HCT116 (cell line): ENCODE data around the gene KAT6B. TPM values are rescaled to one million over a fixed set of nuclear protein-coding genes. Genes with fewer than 3 reads are reported as not detected.

ENCODE experiments used
- ATAC-seq: fragments of 200-7000 bp; cut with Tn5 transposase; 2 replicates; pipeline ENCODE4 v1.9.1; 2020; ENCODE audit warnings: mild to moderate bottlenecking, moderate library complexity
- BruUV-seq: library from RNA; stranded (reverse); fragments of 400-500 nt; replicated peaks from 2 replicates; lab custom pipeline; 2021; lab: Mats Ljungman, UMichigan
- CTCF ChIA-PET: fragments of 300-600 bp; sonication (Branson Sonifier 250); formaldehyde crosslinking; loops from one replicate; lab custom pipeline; 2021; ENCODE audit warnings: antibody characterized with exemption; lab: Charles Lee
- POLR2A ChIA-PET: fragments of 300-600, 350-600 bp; sonication (Branson Sonifier 250); formaldehyde crosslinking; loops from one replicate; lab custom pipeline; 2021; ENCODE audit warnings: antibody characterized with exemption; lab: Charles Lee
- RAD21 ChIA-PET, 2 experiments: fragments of 300-600 bp; sonication (Branson Sonifier 250); formaldehyde crosslinking; loops; one replicate each; lab custom pipeline; 2023; ENCODE audit warnings: low total read pairs in 2 of 2; ENCODE audit not compliant: uncharacterized antibody in 2 of 2, unreplicated experiment in 2 of 2, low non-redundant PET in 1 of 2; lab: Charles Lee
- DNase-seq: peaks from one replicate; pipeline ENCODE4 v3.0.0-alpha.2; 2010; ENCODE audit warnings: low read depth, low spot score
- H2AFZ ChIP-seq: fragments of 200-600 bp; shearing (Covaris generic), sonication (generic); 2 replicates; pipeline ENCODE4 v1.6.1; 2017; ENCODE audit warnings: low read depth, mixed run types, mixed read lengths, antibody characterized with exemption, low read length; ENCODE audit not compliant: poor library complexity, severe bottlenecking
- H3K27ac ChIP-seq: 2 replicates; pipeline ENCODE4 v1.5.1; 2012; ENCODE audit warnings: low read depth, low read length
- H3K27me3 ChIP-seq: fragments of 200-600 bp; sonication (generic); 2 replicates; pipeline ENCODE4 v1.6.1; 2016; ENCODE audit warnings: mixed run types, low read length, mixed read lengths; ENCODE audit not compliant: insufficient read depth
- H3K36me3 ChIP-seq, 2 experiments: fragments of 200-500 bp in 1 of 2; fragments of 200-600 bp in 1 of 2; sonication (Bioruptor generic) in 1 of 2; sonication (generic) in 1 of 2; 2 replicates each; pipeline versions ENCODE4 v1.5.1 to v1.6.1; 2014 to 2016; ENCODE audit warnings: low read length in 2 of 2, inconsistent platforms in 1 of 2, mixed read lengths in 1 of 2, mixed run types in 1 of 2; ENCODE audit not compliant: insufficient read depth in 2 of 2, control insufficient read depth in 1 of 2
- H3K4me1 ChIP-seq, 2 experiments: fragments of 200-600 bp in 1 of 2; sonication (generic) in 1 of 2; 2 replicates each; pipeline versions ENCODE4 v1.5.1 to v1.6.1; 2012 to 2017; ENCODE audit warnings: low read length in 2 of 2, inconsistent platforms in 1 of 2, mild to moderate bottlenecking in 1 of 2, mixed read lengths in 1 of 2, mixed run types in 1 of 2, moderate library complexity in 1 of 2; ENCODE audit not compliant: insufficient read depth in 2 of 2, control insufficient read depth in 1 of 2
- H3K4me2 ChIP-seq: fragments of 200-600 bp; sonication (generic); 2 replicates; pipeline ENCODE4 v1.6.1; 2017; ENCODE audit warnings: mixed run types, low read length, mixed read lengths
- H3K4me3 ChIP-seq, 2 experiments: fragments of 200-600 bp in 1 of 2; sonication (generic) in 1 of 2; replicated peaks in 1 of 2; 2 replicates each; pipeline ENCODE4 v1.5.1; 2011 to 2016; ENCODE audit warnings: low read length in 2 of 2, control low read depth in 1 of 2, low read depth in 1 of 2, mild to moderate bottlenecking in 1 of 2, mixed read lengths in 1 of 2, mixed run types in 1 of 2
- H3K79me2 ChIP-seq: fragments of 200-600 bp; sonication (generic); 2 replicates; pipeline ENCODE4 v1.6.1; 2017; ENCODE audit warnings: mild to moderate bottlenecking, mixed run types, low read length, moderate library complexity, mixed read lengths; ENCODE audit not compliant: insufficient read depth
- H3K9ac ChIP-seq: fragments of 200-600 bp; sonication (generic); 2 replicates; pipeline ENCODE4 v1.6.1; 2016; ENCODE audit warnings: low read length, mixed read lengths
- H3K9me2 ChIP-seq: fragments of 200-600 bp; sonication (generic), shearing (Covaris generic); 2 replicates; pipeline ENCODE4 v1.6.1; 2017; ENCODE audit warnings: mixed run types, mild to moderate bottlenecking, moderate library complexity; ENCODE audit not compliant: insufficient read depth
- H3K9me3 ChIP-seq, 2 experiments: fragments of 200-500 bp in 1 of 2; fragments of 200-600 bp in 1 of 2; sonication (Bioruptor generic) in 1 of 2; sonication (generic) in 1 of 2; 2 replicates each; pipeline ENCODE4 v1.6.1; 2014 to 2017; ENCODE audit warnings: low read length in 2 of 2, mixed read lengths in 2 of 2, inconsistent platforms in 1 of 2, low read depth in 1 of 2, mild to moderate bottlenecking in 1 of 2, mixed run types in 1 of 2, moderate library complexity in 1 of 2; ENCODE audit not compliant: control insufficient read depth in 1 of 2, insufficient read depth in 1 of 2
- H4K20me1 ChIP-seq: fragments of 200-600 bp; sonication (generic), shearing (Covaris generic); 2 replicates; pipeline ENCODE4 v1.6.1; 2017; ENCODE audit warnings: mixed run types, mild to moderate bottlenecking, moderate library complexity; ENCODE audit not compliant: insufficient read depth
- CBX3 ChIP-seq: IDR thresholded peaks from 2 replicates; pipeline ENCODE4 v1.6.1; 2012; ENCODE audit warnings: low read depth
- CEBPB ChIP-seq: IDR thresholded peaks from 2 replicates; pipeline ENCODE4 v1.6.1; 2012; ENCODE audit warnings: low read depth
- EGR1 ChIP-seq: IDR thresholded peaks from 2 replicates; pipeline ENCODE4 v1.6.1; 2012; ENCODE audit warnings: low read depth
- EZH2 ChIP-seq: fragments of 200-600 bp; sonication (generic); IDR thresholded peaks from 2 replicates; pipeline ENCODE4 v1.6.1; 2017; ENCODE audit warnings: antibody characterized with exemption, mixed run types
- EZH2phosphoT487 ChIP-seq: fragments of 200-600 bp; IDR thresholded peaks from 2 replicates; pipeline ENCODE4 v1.6.1; 2018; ENCODE audit warnings: antibody characterized with exemption, borderline replicate concordance
- JUND ChIP-seq: IDR thresholded peaks from 2 replicates; pipeline ENCODE4 v1.6.1; 2012
- POLR2A ChIP-seq: IDR thresholded peaks from 2 replicates; pipeline ENCODE4 v1.7.0; 2011; ENCODE audit warnings: borderline replicate concordance; ENCODE audit not compliant: insufficient read depth, insufficient read length; ENCODE audit errors: extremely low read depth
- YY1 ChIP-seq: IDR thresholded peaks from 2 replicates; pipeline ENCODE4 v1.6.1; 2011; ENCODE audit warnings: low read length, low read depth, moderate library complexity, mild to moderate bottlenecking; ENCODE audit not compliant: insufficient replicate concordance; ENCODE audit errors: extremely low read depth
- ZFX ChIP-seq: fragments of 450-650 bp; IDR thresholded peaks from 2 replicates; pipeline ENCODE4 v1.6.1; 2017
- intact Hi-C: fragments of 100-400 bp; cut with micrococcal nuclease; formaldehyde crosslinking; loops from 2 replicates; pipeline ENCODE4 v1.10.0; 2022
- total RNA-seq: library from RNA; stranded (reverse); gene quantifications from one replicate; pipeline ENCODE4 v1.2.1, GENCODE V29; 2021; ENCODE audit not compliant: unreplicated experiment
- TF ChIP-seq, protein P1 (sequence below): IDR thresholded peaks from 2 replicates; pipeline ENCODE4 v1.6.1; 2012
- TF ChIP-seq, protein P2 (sequence below): IDR thresholded peaks from 2 replicates; pipeline ENCODE4 v1.6.1; 2012; ENCODE audit warnings: low read depth
- TF ChIP-seq, protein P3 (sequence below): IDR thresholded peaks from 2 replicates; pipeline ENCODE4 v1.6.1; 2011; ENCODE audit warnings: mild to moderate bottlenecking, low read length, moderate library complexity; ENCODE audit not compliant: insufficient replicate concordance; ENCODE audit errors: extremely low read depth
- TF ChIP-seq, protein P4 (sequence below), 3 experiments: fragments of 200-600 bp in 1 of 3; sonication (generic) in 1 of 3; IDR thresholded peaks in 2 of 3; conservative IDR thresholded peaks in 1 of 3; 2 replicates each; pipeline ENCODE4 v1.5.1; 2012 to 2017; ENCODE audit warnings: low read depth in 2 of 3, low read length in 2 of 3, antibody characterized with exemption in 1 of 3, borderline replicate concordance in 1 of 3, control low read depth in 1 of 3, mild to moderate bottlenecking in 1 of 3, mixed read lengths in 1 of 3, mixed run types in 1 of 3, moderate library complexity in 1 of 3; ENCODE audit not compliant: insufficient read depth in 1 of 3

Gene KAT6B
- total RNA-seq, 1 experiment from 2014 or later, result 17.8 TPM

DNA sequence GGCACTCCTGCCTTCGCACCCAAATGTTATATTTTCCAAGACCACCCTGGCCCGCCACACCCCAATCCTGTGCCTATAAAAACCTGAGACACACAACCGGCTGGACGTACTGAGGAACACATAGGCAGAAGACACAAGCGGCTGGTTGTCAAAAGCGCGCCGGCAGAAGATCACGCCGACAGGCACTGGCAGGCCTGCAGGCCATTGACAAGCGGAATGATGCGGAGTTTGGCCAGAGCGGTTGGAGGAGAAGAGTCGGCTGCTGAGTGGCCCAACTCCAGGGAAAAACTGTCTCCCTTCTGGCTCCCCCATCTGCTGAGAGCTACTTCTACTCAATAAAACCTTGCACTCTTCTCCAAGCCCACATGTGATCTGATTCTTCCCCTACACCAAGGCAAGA is 245.4 kb downstream of the KAT6B start:
- Histone ChIP-seq H3K9me2 (no peaks in the 10 kb centered on the region), H3K9me3 (no peaks in the 10 kb centered on the region), H4K20me1 (no peaks in the 10 kb centered on the region), H3K4me1 (no peaks in the 10 kb centered on the region), H3K27me3 (no peaks in the 10 kb centered on the region), H3K36me3 (no peaks in the 10 kb centered on the region), H3K79me2 (no peaks in the 10 kb centered on the region), H3K9ac (no peak overlapping the region), H3K4me3 (no peak overlapping the region), H2AFZ (no peak overlapping the region), H3K4me2 (no peak overlapping the region), H3K27ac (no peak overlapping the region)
- ChIA-PET CTCF (no interaction called here), RAD21 (no interaction called here), POLR2A (no interaction called here)
- BruUV-seq, result no TSS peak
- intact Hi-C loops, result no loop called here
- ATAC-seq, result no peak
- TF ChIP-seq CEBPB (no peak), JUND (no peak), ZFX (no peak), EGR1 (no peak), EZH2 (no peak), EZH2phosphoT487 (no peak), CBX3 (no peak), YY1 (no peak), POLR2A (no peak)
- TF ChIP-seq, protein P1, sequence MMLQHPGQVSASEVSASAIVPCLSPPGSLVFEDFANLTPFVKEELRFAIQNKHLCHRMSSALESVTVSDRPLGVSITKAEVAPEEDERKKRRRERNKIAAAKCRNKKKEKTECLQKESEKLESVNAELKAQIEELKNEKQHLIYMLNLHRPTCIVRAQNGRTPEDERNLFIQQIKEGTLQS, result no peak
- TF ChIP-seq, protein P2, sequence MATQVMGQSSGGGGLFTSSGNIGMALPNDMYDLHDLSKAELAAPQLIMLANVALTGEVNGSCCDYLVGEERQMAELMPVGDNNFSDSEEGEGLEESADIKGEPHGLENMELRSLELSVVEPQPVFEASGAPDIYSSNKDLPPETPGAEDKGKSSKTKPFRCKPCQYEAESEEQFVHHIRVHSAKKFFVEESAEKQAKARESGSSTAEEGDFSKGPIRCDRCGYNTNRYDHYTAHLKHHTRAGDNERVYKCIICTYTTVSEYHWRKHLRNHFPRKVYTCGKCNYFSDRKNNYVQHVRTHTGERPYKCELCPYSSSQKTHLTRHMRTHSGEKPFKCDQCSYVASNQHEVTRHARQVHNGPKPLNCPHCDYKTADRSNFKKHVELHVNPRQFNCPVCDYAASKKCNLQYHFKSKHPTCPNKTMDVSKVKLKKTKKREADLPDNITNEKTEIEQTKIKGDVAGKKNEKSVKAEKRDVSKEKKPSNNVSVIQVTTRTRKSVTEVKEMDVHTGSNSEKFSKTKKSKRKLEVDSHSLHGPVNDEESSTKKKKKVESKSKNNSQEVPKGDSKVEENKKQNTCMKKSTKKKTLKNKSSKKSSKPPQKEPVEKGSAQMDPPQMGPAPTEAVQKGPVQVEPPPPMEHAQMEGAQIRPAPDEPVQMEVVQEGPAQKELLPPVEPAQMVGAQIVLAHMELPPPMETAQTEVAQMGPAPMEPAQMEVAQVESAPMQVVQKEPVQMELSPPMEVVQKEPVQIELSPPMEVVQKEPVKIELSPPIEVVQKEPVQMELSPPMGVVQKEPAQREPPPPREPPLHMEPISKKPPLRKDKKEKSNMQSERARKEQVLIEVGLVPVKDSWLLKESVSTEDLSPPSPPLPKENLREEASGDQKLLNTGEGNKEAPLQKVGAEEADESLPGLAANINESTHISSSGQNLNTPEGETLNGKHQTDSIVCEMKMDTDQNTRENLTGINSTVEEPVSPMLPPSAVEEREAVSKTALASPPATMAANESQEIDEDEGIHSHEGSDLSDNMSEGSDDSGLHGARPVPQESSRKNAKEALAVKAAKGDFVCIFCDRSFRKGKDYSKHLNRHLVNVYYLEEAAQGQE, result no peak
- TF ChIP-seq, protein P3, sequence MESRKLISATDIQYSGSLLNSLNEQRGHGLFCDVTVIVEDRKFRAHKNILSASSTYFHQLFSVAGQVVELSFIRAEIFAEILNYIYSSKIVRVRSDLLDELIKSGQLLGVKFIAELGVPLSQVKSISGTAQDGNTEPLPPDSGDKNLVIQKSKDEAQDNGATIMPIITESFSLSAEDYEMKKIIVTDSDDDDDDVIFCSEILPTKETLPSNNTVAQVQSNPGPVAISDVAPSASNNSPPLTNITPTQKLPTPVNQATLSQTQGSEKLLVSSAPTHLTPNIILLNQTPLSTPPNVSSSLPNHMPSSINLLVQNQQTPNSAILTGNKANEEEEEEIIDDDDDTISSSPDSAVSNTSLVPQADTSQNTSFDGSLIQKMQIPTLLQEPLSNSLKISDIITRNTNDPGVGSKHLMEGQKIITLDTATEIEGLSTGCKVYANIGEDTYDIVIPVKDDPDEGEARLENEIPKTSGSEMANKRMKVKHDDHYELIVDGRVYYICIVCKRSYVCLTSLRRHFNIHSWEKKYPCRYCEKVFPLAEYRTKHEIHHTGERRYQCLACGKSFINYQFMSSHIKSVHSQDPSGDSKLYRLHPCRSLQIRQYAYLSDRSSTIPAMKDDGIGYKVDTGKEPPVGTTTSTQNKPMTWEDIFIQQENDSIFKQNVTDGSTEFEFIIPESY, result no peak
- TF ChIP-seq, protein P4, sequence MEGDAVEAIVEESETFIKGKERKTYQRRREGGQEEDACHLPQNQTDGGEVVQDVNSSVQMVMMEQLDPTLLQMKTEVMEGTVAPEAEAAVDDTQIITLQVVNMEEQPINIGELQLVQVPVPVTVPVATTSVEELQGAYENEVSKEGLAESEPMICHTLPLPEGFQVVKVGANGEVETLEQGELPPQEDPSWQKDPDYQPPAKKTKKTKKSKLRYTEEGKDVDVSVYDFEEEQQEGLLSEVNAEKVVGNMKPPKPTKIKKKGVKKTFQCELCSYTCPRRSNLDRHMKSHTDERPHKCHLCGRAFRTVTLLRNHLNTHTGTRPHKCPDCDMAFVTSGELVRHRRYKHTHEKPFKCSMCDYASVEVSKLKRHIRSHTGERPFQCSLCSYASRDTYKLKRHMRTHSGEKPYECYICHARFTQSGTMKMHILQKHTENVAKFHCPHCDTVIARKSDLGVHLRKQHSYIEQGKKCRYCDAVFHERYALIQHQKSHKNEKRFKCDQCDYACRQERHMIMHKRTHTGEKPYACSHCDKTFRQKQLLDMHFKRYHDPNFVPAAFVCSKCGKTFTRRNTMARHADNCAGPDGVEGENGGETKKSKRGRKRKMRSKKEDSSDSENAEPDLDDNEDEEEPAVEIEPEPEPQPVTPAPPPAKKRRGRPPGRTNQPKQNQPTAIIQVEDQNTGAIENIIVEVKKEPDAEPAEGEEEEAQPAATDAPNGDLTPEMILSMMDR (IDR thresholded peaks at IDR 0.05 in 2 of 3, conservative IDR thresholded peaks at IDR 0.05 in 1 of 3; ENCODE audit: borderline replicate concordance in 1 of 3, insufficient read depth in 1 of 3, low read depth in 2 of 3, low read length in 2 of 3), result no peak
- no peak for DNase-seq
